ENCODE results near the gene PDCD1. TPM values are rescaled to one million over a fixed set of nuclear protein-coding genes. Genes with fewer than 3 reads are reported as not detected.
A peak's percentile ranks its signal among the peaks of the same experiment; 100 is the strongest.

Gene PDCD1
- polyA plus RNA-seq, 1 donor (not counting 4 experiments of a cell fraction or from before 2014, with no cell fraction given), result not detected

DNA sequence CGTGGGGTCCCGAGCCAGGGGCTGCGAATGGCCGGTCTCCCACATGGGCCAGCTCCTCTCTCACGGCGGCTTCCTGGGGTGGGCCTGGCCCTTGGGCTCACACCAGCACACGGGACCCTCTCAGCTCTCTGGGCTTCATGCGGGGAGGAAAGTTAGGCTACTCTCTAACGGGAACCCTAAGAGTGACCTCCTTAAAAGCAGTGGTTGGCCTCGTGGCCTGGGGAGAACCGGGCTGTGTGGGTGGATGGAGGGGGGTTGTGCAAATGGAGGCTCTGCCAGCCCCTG lies 36.7 kb upstream of the PDCD1 start:
- FAIRE-seq, result no peak
- DNase-seq (ENCODE audit: low read depth, low spot score), result no peak
- Histone ChIP-seq H3K36me3 (ENCODE audit: control insufficient read depth in 2 of 2, extremely low read depth in 1 of 2, insufficient read depth in 2 of 2, low read length in 2 of 2) (no peaks in the 10 kb centered on the region), H3K9ac (ENCODE audit: control insufficient read depth, extremely low read depth, insufficient read depth, low read length) (no peak overlapping the region), H3K9me3 (ENCODE audit: control insufficient read depth, low read depth, low read length) (no peaks in the 10 kb centered on the region), H3K27ac (ENCODE audit: control insufficient read depth, insufficient read depth, low read length) (no peak overlapping the region), H3K27me3 (ENCODE audit: control insufficient read depth, extremely low read depth, insufficient read depth, low read length) (peaks cover 15% of the 10 kb centered on the region), H3K4me1 (ENCODE audit: control insufficient read depth, extremely low read depth, insufficient read depth, low read length) (peaks cover 46% of the 10 kb centered on the region), H2AFZ (ENCODE audit: control insufficient read depth, low read length) (no peak overlapping the region), H4K20me1 (ENCODE audit: control insufficient read depth, extremely low read depth, insufficient read depth, low read length) (no peaks in the 10 kb centered on the region), H3K4me2 (ENCODE audit: control insufficient read depth, extremely low read depth, insufficient read depth, low read depth, low read length) (no peak overlapping the region), H3K9me1 (ENCODE audit: control insufficient read depth, extremely low read depth, insufficient read depth, low read length) (no peaks in the 10 kb centered on the region), H3K79me2 (ENCODE audit: control insufficient read depth, insufficient read depth, low read length) (no peaks in the 10 kb centered on the region), H3K4me3 (ENCODE audit: control insufficient read depth in 2 of 3, extremely low read depth in 1 of 3, insufficient read depth in 2 of 3, low read depth in 1 of 3, low read length in 3 of 3) (no peak overlapping the region)
- dilution Hi-C loops (cut with MboI; ENCODE audit: extremely low pct_ligation_motif_present, low sequenced_read_pairs), result no loop called here
- TF ChIP-seq, protein P1, sequence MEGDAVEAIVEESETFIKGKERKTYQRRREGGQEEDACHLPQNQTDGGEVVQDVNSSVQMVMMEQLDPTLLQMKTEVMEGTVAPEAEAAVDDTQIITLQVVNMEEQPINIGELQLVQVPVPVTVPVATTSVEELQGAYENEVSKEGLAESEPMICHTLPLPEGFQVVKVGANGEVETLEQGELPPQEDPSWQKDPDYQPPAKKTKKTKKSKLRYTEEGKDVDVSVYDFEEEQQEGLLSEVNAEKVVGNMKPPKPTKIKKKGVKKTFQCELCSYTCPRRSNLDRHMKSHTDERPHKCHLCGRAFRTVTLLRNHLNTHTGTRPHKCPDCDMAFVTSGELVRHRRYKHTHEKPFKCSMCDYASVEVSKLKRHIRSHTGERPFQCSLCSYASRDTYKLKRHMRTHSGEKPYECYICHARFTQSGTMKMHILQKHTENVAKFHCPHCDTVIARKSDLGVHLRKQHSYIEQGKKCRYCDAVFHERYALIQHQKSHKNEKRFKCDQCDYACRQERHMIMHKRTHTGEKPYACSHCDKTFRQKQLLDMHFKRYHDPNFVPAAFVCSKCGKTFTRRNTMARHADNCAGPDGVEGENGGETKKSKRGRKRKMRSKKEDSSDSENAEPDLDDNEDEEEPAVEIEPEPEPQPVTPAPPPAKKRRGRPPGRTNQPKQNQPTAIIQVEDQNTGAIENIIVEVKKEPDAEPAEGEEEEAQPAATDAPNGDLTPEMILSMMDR (optimal IDR thresholded peaks at IDR 0.05 in 1 of 3, IDR thresholded peaks at IDR 0.05 in 1 of 3, conservative IDR thresholded peaks at IDR 0.05 in 1 of 3; ENCODE audit: extremely low read depth in 1 of 3, insufficient read depth in 2 of 3, low read length in 3 of 3), result no peak

GRCh38 chr2:241894681-241895426 lies 36.2 kb upstream of the PDCD1 start:
- H3K27me3 ChIP-seq (ENCODE audit: control insufficient read depth, extremely low read depth, insufficient read depth, low read length), result peaks cover 18% of the 10 kb centered on the region
- H3K9ac ChIP-seq (ENCODE audit: control insufficient read depth, extremely low read depth, insufficient read depth, low read length), result peak overlapping the region; percentile 9
- TF ChIP-seq EZH2 (IDR thresholded peaks at IDR 0.05; ENCODE audit: low read length), result no peak
- TF ChIP-seq, protein P1 (optimal IDR thresholded peaks at IDR 0.05 in 1 of 3, IDR thresholded peaks at IDR 0.05 in 1 of 3, conservative IDR thresholded peaks at IDR 0.05 in 1 of 3; ENCODE audit: extremely low read depth in 1 of 3, insufficient read depth in 2 of 3, low read length in 3 of 3), result no peak
- peak overlapping the region; percentile 33 for H3K27ac ChIP-seq (ENCODE audit: control insufficient read depth, insufficient read depth, low read length)
- H3K9me3 ChIP-seq (ENCODE audit: control insufficient read depth, low read depth, low read length), result no peaks in the 10 kb centered on the region
- no peaks in the 10 kb centered on the region for H3K79me2 ChIP-seq (ENCODE audit: control insufficient read depth, insufficient read depth, low read length)
- H4K20me1 ChIP-seq (ENCODE audit: control insufficient read depth, extremely low read depth, insufficient read depth, low read length), result no peaks in the 10 kb centered on the region
- peaks cover 46% of the 10 kb centered on the region for H3K4me1 ChIP-seq (ENCODE audit: control insufficient read depth, extremely low read depth, insufficient read depth, low read length)
- DNase-seq (ENCODE audit: low read depth, low spot score) (no peak), FAIRE-seq (no peak)
- H3K4me3 ChIP-seq (ENCODE audit: control insufficient read depth in 2 of 3, extremely low read depth in 1 of 3, insufficient read depth in 2 of 3, low read depth in 1 of 3, low read length in 3 of 3), result no peak overlapping the region
- dilution Hi-C loops (cut with MboI; ENCODE audit: extremely low pct_ligation_motif_present, low sequenced_read_pairs), result no loop called here
- H3K36me3 ChIP-seq (ENCODE audit: control insufficient read depth in 2 of 2, extremely low read depth in 1 of 2, insufficient read depth in 2 of 2, low read length in 2 of 2), result no peaks in the 10 kb centered on the region
- no peak overlapping the region for H3K4me2 ChIP-seq (ENCODE audit: control insufficient read depth, extremely low read depth, insufficient read depth, low read depth, low read length)
- no peaks in the 10 kb centered on the region for H3K9me1 ChIP-seq (ENCODE audit: control insufficient read depth, extremely low read depth, insufficient read depth, low read length)
- no peak overlapping the region for H2AFZ ChIP-seq (ENCODE audit: control insufficient read depth, low read length)

All from keratinocyte (primary cell).